PC-3 (cell line): Measurements from ENCODE around the gene CASQ2. TPM values are rescaled to one million over a fixed set of nuclear protein-coding genes. Genes with fewer than 3 reads are reported as not detected.
"Not testable (repeated sequence)": the region's sequence is repeated elsewhere in the genome, so short reads cannot be mapped to it uniquely, and the experiment has no call there.

Source experiments
- ATAC-seq: fragments of 200-7000 bp; cut with Tn5 transposase; 2 replicates; pipeline ENCODE4 v1.9.1; 2020; ENCODE audit warnings: mild to moderate bottlenecking, moderate library complexity
- BruUV-seq: library from RNA; stranded (reverse); fragments of 400-500 nt; replicated peaks from 2 replicates; lab custom pipeline; 2021; lab: Mats Ljungman, UMichigan
- CTCF ChIA-PET: fragments of 300-600 bp; sonication (Branson Sonifier 250); formaldehyde crosslinking; loops from one replicate; lab custom pipeline; 2022; ENCODE audit warnings: antibody characterized with exemption; lab: Charles Lee
- POLR2A ChIA-PET: fragments of 300-600 bp; sonication (Branson Sonifier 250); formaldehyde crosslinking; loops from one replicate; lab custom pipeline; 2022; ENCODE audit warnings: antibody characterized with exemption; ENCODE audit not compliant: unreplicated experiment; lab: Charles Lee
- DNase-seq: peaks from one replicate; pipeline ENCODE4 v3.0.0-alpha.2; 2015
- H2AFZ ChIP-seq: fragments of 300-600 bp; sonication (generic); 2 replicates; pipeline ENCODE4 v1.6.0; 2016; ENCODE audit warnings: antibody characterized with exemption, low read length
- H3F3A ChIP-seq: fragments of 300-600 bp; sonication (generic); one replicate; pipeline ENCODE4 v1.6.0; 2017; ENCODE audit warnings: antibody characterized with exemption, low read length, control low read depth, mild to moderate bottlenecking; ENCODE audit not compliant: unreplicated experiment
- H3K27ac ChIP-seq: fragments of 300-600 bp; sonication (generic); 2 replicates; pipeline ENCODE4 v1.5.1; 2016; ENCODE audit warnings: mild to moderate bottlenecking, low read length
- H3K27me3 ChIP-seq: fragments of 300-600 bp; sonication (generic); 2 replicates; pipeline ENCODE4 v1.6.1; 2016; ENCODE audit warnings: low read length, mixed read lengths
- H3K36me3 ChIP-seq: fragments of 300-600 bp; sonication (generic); 2 replicates; pipeline ENCODE4 v1.6.1; 2016; ENCODE audit warnings: low read depth, mixed run types, low read length, mixed read lengths
- H3K4me1 ChIP-seq: fragments of 300-600 bp; sonication (generic); 2 replicates; pipeline ENCODE4 v1.5.1; 2016; ENCODE audit warnings: low read length; ENCODE audit not compliant: insufficient read depth
- H3K4me2 ChIP-seq: fragments of 300-600 bp; sonication (generic); 2 replicates; pipeline ENCODE4 v1.6.0; 2016; ENCODE audit warnings: low read length
- H3K4me3 ChIP-seq: fragments of 300-600 bp; sonication (generic); 2 replicates; pipeline ENCODE4 v1.5.1; 2016; ENCODE audit warnings: mild to moderate bottlenecking, low read length, mixed read lengths
- H3K79me2 ChIP-seq: fragments of 300-600 bp; sonication (generic); 2 replicates; pipeline ENCODE4 v1.6.1; 2017; ENCODE audit warnings: low read length, mixed read lengths
- H3K9ac ChIP-seq: fragments of 300-600 bp; sonication (generic); 2 replicates; pipeline ENCODE4 v1.6.0; 2016; ENCODE audit warnings: mild to moderate bottlenecking, low read length
- H3K9me2 ChIP-seq: fragments of 300-600 bp; sonication (generic); replicated peaks from 2 replicates; pipeline ENCODE4 v1.6.1; 2016; ENCODE audit warnings: mixed run types, low read length, mixed read lengths
- H3K9me3 ChIP-seq: fragments of 300-600 bp; sonication (generic); 2 replicates; pipeline ENCODE4 v1.6.1; 2016; ENCODE audit warnings: low read length, mixed read lengths
- H4K20me1 ChIP-seq: fragments of 300-600 bp; sonication (generic); 2 replicates; pipeline ENCODE4 v1.6.1; 2016; ENCODE audit warnings: low read length, mixed read lengths
- EZH2 ChIP-seq: fragments of 300-600 bp; sonication (generic); IDR thresholded peaks from one replicate; pipeline ENCODE4 v1.6.1; 2017; ENCODE audit warnings: antibody characterized with exemption, mild to moderate bottlenecking, low read length; ENCODE audit not compliant: unreplicated experiment
- EZH2phosphoT487 ChIP-seq: fragments of 300-600 bp; sonication (generic); IDR thresholded peaks from 2 replicates; pipeline ENCODE4 v1.6.1; 2018; ENCODE audit warnings: mild to moderate bottlenecking, antibody characterized with exemption, low read length, borderline replicate concordance
- intact Hi-C: fragments of 100-400 bp; cut with micrococcal nuclease; formaldehyde crosslinking; loops from 2 replicates; pipeline ENCODE4 v1.9.0; 2023
- total RNA-seq: library from RNA; depleted of rRNA; stranded (reverse); fragments of >200 nt; gene quantifications from 2 replicates; pipeline ENCODE4 v1.2.3, GENCODE V29; 2014
- TF ChIP-seq, protein P1 (sequence below): fragments of 300-600 bp; sonication (generic); conservative IDR thresholded peaks from 2 replicates; pipeline ENCODE4 v1.5.1; 2017; ENCODE audit warnings: antibody characterized with exemption, low read depth, mild to moderate bottlenecking, low read length

Gene CASQ2
- total RNA-seq, 1 experiment from 2014 or later = not detected

DNA sequence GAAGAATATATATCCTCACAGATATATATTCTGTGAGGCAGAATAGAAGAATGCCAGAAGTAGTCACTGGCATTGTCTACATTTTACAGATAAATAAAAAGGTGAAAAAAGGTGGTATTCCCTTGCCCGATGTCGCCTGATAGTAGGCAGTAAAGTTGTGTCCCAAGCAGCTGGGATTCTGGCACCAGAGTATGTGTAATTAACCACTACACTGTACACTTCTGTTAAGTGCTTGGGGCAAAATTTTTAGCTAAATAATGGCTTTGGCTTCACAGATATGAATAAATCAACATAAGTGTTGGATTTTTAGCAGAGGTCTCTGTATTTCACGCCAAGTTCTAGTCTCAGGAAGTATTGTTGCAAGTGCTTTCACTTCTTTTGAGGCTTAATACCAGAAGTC, 13.3 kb upstream of the CASQ2 start:
- Histone ChIP-seq H3K4me2 (peak overlapping the region; percentile 73), H3K27ac (peak overlapping the region; percentile 87), H4K20me1 (no peaks in the 10 kb centered on the region), H3K4me3 (no peak overlapping the region), H3K9ac (no peak overlapping the region), H3K9me2 (no peaks in the 10 kb centered on the region), H3K4me1 (peaks cover 31% of the 10 kb centered on the region), H3K36me3 (no peaks in the 10 kb centered on the region), H3F3A (no peaks in the 10 kb centered on the region), H2AFZ (no peak overlapping the region), H3K9me3 (no peaks in the 10 kb centered on the region), H3K79me2 (no peaks in the 10 kb centered on the region), H3K27me3 (no peaks in the 10 kb centered on the region)
- ChIA-PET CTCF (no interaction called here), POLR2A (no interaction called here)
- no peak for TF ChIP-seq EZH2
- no peak for TF ChIP-seq EZH2phosphoT487
- TF ChIP-seq, protein P1, sequence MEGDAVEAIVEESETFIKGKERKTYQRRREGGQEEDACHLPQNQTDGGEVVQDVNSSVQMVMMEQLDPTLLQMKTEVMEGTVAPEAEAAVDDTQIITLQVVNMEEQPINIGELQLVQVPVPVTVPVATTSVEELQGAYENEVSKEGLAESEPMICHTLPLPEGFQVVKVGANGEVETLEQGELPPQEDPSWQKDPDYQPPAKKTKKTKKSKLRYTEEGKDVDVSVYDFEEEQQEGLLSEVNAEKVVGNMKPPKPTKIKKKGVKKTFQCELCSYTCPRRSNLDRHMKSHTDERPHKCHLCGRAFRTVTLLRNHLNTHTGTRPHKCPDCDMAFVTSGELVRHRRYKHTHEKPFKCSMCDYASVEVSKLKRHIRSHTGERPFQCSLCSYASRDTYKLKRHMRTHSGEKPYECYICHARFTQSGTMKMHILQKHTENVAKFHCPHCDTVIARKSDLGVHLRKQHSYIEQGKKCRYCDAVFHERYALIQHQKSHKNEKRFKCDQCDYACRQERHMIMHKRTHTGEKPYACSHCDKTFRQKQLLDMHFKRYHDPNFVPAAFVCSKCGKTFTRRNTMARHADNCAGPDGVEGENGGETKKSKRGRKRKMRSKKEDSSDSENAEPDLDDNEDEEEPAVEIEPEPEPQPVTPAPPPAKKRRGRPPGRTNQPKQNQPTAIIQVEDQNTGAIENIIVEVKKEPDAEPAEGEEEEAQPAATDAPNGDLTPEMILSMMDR = no peak
- ATAC-seq (no peak), DNase-seq (no peak)
- BruUV-seq = no TSS peak
- intact Hi-C loops = no loop called here

DNA sequence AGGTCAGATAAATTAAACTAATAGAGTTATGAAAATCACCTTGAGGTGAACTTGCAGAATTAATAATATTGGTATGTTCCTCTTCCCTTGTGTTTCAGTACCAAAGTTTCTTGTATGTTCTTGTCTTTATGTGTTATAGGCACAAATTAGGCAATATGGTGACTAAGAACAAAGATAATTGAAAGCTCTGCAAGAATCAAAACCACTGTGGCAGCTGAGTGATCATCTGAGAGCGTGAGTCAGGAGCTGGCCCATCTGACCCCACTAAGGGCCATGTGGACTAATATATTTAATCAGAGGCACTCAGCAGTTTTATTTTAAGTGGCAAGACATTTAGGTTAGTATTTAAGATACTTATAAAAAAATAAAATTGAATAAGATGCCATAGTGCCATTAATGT, 12.8 kb upstream of the CASQ2 start:
- no peak overlapping the region for H3K9ac ChIP-seq

DNA sequence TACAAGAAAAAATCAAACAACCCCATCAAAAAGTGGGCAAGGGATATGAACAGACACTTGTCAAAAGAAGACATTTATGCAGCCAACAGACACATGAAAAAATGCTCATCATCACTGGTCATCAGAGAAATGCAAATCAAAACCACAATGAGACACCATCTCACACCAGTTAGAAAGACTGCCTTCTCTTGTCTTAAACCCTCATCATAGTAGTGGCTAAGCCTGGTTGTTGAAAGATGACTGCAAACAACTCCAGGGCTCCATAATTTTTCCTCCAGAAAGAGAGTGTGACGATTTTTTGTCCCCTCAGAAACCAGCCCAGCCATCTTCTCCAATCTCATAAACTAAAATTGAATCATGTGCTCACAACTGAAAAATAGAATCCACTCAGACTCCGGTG, 12.1 kb upstream of the CASQ2 start:
- H3K9me3 ChIP-seq, H3K27ac ChIP-seq, BruUV-seq, intact Hi-C loops, H3K79me2 ChIP-seq, H3K27me3 ChIP-seq, H3K36me3 ChIP-seq, H3K4me2 ChIP-seq, ATAC-seq, H3F3A ChIP-seq, H3K9me2 ChIP-seq, H3K9ac ChIP-seq, H2AFZ ChIP-seq, POLR2A ChIA-PET, H3K4me3 ChIP-seq, DNase-seq, CTCF ChIA-PET, H4K20me1 ChIP-seq: not testable (repeated sequence)
- H3K4me1 ChIP-seq = peaks cover 31% of the 10 kb centered on the region

More for the DNA sequence above, 12.8 kb upstream of the CASQ2 start:
- Histone ChIP-seq H3K9me3 (no peaks in the 10 kb centered on the region), H3K4me1 (peaks cover 31% of the 10 kb centered on the region), H3K4me3 (no peak overlapping the region), H3K27ac (no peak overlapping the region; the same call in 1 of the 2 replicates), H3K27me3 (peaks cover 1% of the 10 kb centered on the region), H3K9me2 (no peaks in the 10 kb centered on the region), H3K36me3 (no peaks in the 10 kb centered on the region), H3F3A (no peaks in the 10 kb centered on the region), H3K4me2 (no peak overlapping the region), H4K20me1 (no peaks in the 10 kb centered on the region), H2AFZ (no peak overlapping the region), H3K79me2 (no peaks in the 10 kb centered on the region)
- DNase-seq = peak; percentile 26
- ATAC-seq = no peak
- intact Hi-C loops = no loop called here
- POLR2A ChIA-PET = no interaction called here
- TF ChIP-seq, protein P1 = no peak
- TF ChIP-seq EZH2phosphoT487 (no peak), EZH2 (no peak)
- CTCF ChIA-PET = no interaction called here
- BruUV-seq = no TSS peak

DNA sequence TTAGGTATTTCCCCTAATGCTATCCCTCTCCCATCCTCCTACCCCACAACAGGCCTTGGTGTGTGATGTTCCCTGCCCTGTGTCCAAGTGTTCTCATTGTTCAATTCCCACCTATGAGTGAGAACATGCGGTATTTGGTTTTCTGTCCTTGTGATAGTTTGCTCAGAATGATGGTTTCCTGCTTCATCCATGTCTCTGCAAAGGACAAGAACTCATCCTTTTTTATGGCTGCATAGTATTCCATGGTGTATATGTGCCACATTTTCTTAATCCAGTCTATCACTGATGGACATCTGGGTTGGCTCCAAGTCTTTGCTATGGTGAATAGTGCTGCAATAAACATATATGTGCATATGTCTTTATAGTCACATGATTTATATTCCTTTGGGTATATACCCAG, 10.6 kb upstream of the CASQ2 start:
- H4K20me1 ChIP-seq, H3K27me3 ChIP-seq, H3K9me3 ChIP-seq, H3K79me2 ChIP-seq, H3K9me2 ChIP-seq, H3K27ac ChIP-seq, H3K9ac ChIP-seq, BruUV-seq, DNase-seq, intact Hi-C loops, CTCF ChIA-PET, H3F3A ChIP-seq, POLR2A ChIA-PET, H2AFZ ChIP-seq, H3K4me2 ChIP-seq, H3K36me3 ChIP-seq, ATAC-seq, H3K4me3 ChIP-seq: not testable (repeated sequence)
- peaks cover 31% of the 10 kb centered on the region for H3K4me1 ChIP-seq
